Smooth muscle cell of the pulmonary artery (primary cell): ENCODE measurements around the gene SLC25A6. TPM values are rescaled to one million over a fixed set of nuclear protein-coding genes. Genes with fewer than 3 reads are reported as not detected.

ENCODE experiments used
- total RNA-seq: library from RNA; depleted of rRNA; stranded (reverse); fragments of >200 nt; gene quantifications from 2 replicates; pipeline ENCODE4 v1.2.3, GENCODE V29; 2014

SLC25A6 gene
- total RNA-seq = 200 and 212 TPM in 2 replicates

DNA sequence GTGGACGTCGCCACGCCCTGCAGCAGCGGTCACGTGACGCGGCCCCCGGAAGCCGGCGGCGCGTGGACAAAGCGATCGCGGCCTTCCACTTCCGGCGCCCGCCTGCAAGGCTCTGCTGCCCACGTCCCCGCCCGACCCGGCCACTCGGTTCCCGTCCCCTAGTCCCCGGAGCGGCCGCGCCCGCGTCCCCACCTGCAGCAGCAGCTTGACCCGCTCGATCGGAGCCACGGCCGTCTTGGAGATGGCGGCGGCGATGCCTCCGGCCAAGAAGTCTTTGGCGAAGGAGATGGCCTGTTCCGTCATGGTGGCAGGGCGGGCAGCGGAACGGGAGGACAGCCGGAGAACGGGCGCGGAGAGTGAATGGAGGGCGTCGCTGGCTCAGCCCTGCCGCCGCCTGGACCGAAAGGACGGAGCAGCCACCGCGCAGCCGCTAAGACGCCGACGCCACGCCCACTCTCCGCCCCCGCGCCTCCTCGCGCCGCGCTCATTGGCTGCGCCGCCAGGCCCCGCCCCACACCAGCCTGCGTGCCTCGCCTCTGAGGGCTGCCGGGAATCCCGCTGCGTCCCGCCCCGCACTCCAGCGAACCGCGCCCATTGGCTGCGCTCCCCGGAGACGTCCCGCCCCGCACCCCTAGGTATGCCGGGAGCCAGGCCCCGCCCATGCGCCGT is at the start of gene SLC25A6:
SLC25A6 (minus strand) TSS at position 407 of the 669 bp plus-strand sequence; CDS start at position 303, 104 bp downstream.

DNA sequence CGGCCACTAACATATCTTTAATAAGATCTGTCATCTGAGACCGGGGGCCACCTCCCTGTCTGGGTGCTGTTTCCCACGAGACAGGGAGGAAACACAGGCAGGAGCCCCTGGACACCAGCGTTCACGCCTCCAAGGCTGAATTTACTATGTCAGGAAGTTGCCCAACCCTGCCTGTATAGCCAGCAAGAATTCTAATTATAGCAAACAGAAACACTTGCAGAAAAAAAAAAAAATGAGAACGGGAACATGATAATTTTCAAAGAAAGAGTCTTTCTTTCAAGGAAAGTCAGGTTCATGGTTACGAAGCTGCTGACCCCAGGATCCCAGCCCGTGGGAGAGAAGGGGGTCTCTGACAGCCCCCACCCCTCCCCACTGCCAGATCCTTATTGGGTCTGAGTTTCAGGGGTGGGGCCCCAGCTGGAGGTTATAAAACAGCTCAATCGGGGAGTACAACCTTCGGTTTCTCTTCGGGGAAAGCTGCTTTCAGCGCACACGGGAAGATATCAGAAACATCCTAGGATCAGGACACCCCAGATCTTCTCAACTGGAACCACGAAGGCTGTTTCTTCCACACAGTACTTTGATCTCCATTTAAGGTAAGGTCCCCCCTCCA is 55.5 kb downstream of the SLC25A6 start, which contains the start of gene IL3RA:
IL3RA (plus strand) TSS at position 455 of the 613 bp plus-strand sequence. CDS start 4,981 bp downstream, outside the sequence.

Other genes with a start within 250 kb of the SLC25A6 start
- not detected in 2 replicates for gene CRLF2, start 179.5 kb downstream of the SLC25A6 start, total RNA-seq
- not detected in 2 replicates for gene CSF2RA, start 123.3 kb downstream of the SLC25A6 start, total RNA-seq
- gene IL3RA, start 55.3 kb downstream of the SLC25A6 start, total RNA-seq = 0.07 TPM in 1 of 2 replicates, not detected in the other
- gene ASMTL, start 60.8 kb upstream of the SLC25A6 start, total RNA-seq = 17.8 and 17.9 TPM in 2 replicates
- gene P2RY8, start 145.1 kb upstream of the SLC25A6 start, total RNA-seq = not detected in 2 replicates
- gene AKAP17A, start 199.5 kb upstream of the SLC25A6 start, total RNA-seq = 22.8 and 29.2 TPM in 2 replicates
- gene ASMT, start 222.9 kb upstream of the SLC25A6 start, total RNA-seq = 0.07 TPM in 1 of 2 replicates, not detected in the other